CD4-positive, alpha-beta T cell treated with Interleukin-21 for 1 hour (primary cell): ENCODE data around the gene CEACAM19.

Source experiments
- DNase-seq: peaks from one replicate; pipeline ENCODE4 v3.0.0-alpha.2; 2020

CEACAM19 gene

GRCh38 chr19:44725684-44726083, 54.4 kb downstream of the CEACAM19 start:
- DNase-seq, result no peak

GRCh38 chr19:44726465-44726864, 55.2 kb downstream of the CEACAM19 start:
- no peak for DNase-seq

DNA sequence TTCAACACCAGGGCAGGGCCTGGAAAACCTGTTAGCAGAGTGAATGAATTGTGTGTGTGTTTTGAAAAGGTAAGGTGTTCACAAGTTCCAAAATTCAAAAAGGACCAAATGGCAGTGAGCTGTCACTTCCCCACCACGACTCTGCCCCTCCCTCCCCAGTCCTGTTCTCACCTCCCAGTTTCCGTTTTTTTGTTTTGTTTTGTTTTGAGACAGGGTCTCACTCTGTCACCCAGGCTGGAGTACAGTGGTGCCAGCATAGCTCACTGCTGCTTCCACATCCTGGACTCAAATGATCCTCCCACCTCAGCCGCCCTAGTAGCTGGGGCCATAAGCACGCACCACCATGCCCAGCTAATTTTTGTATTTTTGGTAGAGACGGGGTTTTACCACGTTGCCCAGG, 56.9 kb downstream of the CEACAM19 start:
- DNase-seq, result no peak

DNA sequence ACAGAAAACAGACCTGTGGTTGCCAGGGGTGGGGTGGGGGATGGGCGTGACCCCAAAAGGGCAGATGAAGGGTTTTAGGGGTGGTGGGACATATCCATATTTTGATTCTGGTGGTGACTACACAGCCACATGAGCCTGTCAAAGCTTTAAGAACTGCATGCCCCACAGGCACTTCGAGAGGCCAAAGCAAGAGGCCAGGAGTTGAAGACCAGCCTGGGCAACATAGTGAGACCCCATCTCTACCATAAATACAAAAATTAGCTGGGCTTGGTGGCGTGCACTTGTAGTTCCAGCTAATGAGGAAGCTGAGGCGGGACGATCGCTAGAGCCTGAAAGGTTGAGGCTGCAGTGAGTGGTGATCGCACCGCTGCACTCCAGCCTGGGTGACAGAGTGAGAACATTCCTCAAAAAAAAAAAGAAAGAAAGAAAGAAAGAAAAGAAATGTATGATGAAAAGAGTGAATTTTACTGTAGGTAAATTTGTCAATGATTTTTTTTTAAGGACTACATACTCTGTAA, 58.3 kb downstream of the CEACAM19 start:
- no peak for DNase-seq

GRCh38 chr19:44731081-44731480, 59.8 kb downstream of the CEACAM19 start:
- DNase-seq, result no peak

DNA sequence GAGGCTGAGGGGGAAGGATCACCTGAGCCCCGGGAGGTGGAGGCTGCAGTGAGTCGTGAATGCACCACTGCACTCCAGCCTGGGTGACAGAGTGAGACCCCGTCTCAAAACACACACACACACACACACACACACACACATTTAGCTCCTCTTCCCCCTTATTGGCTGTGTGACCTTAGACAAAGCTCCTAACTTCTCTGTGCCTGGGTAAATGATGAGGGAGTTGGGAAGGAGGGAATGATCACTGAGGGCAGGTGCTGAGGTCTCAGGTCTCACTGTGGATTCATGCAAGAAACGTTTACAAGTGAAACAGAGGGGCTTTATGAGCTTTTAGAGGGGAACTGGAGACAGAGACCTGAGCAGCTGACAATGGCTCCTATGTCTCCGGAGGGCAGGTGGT, 60.3 kb downstream of the CEACAM19 start:
- no peak for DNase-seq

DNA sequence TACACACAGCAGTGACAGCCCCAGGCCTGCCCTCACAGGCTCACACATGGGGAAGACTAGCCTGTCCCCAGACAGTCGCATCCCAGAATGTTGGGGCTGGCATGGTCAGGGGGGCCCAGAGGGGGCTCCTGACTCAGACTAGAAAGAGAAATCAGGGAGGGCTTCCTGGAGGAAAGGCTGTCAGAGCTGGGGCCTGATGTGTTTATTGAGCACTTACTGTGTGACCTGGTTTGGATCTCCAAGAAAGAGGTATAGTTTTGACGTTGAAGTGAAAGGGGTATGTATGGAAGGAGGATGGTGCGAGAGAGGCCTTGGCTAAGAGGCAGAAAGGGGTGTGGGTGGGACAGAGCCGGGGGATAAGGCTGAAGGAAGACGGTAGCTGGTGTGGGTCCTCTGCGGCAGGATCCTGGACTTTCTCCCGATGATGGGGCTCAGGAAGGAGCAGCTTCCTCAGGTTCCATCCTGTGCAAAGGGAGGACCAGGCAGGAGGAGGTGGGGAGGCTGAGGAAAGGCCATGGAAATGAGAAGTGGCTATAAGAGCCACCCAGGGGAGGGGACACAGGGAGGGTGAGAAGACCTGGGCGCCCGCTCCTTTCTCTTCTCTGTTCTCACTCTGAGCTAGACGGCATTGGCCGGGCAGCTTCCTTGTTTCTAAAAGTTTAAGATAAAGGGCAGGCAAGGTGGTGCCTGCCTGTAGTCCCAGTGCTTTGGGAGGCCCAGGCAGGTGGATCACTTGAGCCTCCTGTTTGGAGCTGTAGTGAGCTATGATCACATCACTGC, 61.1 kb downstream of the CEACAM19 start:
- DNase-seq, result no peak
